22Rv1 (cell line): Measurements from ENCODE around the gene SERPINA12.
"Not testable (repeated sequence)": the region's sequence is repeated elsewhere in the genome, so short reads cannot be mapped to it uniquely, and the experiment has no call there.

ENCODE experiments used
- H3K27ac ChIP-seq: fragments of 450-650 bp; 2 replicates; pipeline ENCODE4 v1.5.1; 2017
- ZFX ChIP-seq: fragments of 450-650 bp; IDR thresholded peaks from 2 replicates; pipeline ENCODE4 v1.6.1; 2017; ENCODE audit warnings: antibody characterized with exemption, borderline replicate concordance
- TF ChIP-seq, protein P1 (sequence below): fragments of 450-650 bp; IDR thresholded peaks from 2 replicates; pipeline ENCODE4 v1.5.1; 2017; ENCODE audit warnings: mild to moderate bottlenecking

SERPINA12 gene

GRCh38 chr14:94521375-94522114 is 12.3 kb upstream of the SERPINA12 start:
- TF ChIP-seq ZFX: no peak
- TF ChIP-seq, protein P1, sequence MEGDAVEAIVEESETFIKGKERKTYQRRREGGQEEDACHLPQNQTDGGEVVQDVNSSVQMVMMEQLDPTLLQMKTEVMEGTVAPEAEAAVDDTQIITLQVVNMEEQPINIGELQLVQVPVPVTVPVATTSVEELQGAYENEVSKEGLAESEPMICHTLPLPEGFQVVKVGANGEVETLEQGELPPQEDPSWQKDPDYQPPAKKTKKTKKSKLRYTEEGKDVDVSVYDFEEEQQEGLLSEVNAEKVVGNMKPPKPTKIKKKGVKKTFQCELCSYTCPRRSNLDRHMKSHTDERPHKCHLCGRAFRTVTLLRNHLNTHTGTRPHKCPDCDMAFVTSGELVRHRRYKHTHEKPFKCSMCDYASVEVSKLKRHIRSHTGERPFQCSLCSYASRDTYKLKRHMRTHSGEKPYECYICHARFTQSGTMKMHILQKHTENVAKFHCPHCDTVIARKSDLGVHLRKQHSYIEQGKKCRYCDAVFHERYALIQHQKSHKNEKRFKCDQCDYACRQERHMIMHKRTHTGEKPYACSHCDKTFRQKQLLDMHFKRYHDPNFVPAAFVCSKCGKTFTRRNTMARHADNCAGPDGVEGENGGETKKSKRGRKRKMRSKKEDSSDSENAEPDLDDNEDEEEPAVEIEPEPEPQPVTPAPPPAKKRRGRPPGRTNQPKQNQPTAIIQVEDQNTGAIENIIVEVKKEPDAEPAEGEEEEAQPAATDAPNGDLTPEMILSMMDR: no peak
- no peak overlapping the region for H3K27ac ChIP-seq

DNA sequence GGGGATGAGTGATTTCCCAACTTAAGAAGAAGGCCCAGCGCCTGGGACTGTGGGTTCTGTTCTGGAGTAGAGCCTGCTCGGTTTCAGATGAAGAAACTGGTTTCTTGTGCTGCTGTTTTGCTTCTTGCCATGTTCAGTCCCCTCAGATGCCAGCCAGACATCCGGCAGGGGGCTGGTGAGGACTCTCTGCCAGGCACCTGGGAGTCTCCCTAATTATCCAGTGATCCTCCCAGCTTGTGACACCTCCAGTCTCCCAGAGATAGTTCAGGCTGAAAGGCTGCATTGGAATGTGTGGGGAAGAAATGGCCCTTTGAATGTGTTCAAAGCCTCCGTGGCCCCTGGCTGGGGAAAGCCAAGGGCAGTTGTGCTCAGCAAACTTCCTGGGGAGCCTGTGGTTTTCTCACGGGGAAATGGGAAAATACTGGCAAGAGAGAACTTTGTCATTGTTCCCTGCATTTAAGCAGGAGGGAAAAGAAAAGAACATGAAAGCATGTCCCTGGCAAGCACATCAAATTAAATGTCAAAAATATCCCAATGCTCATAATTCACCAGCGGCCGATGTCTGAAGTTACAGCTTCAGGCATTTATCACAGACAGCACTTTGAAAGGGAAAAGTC is 8.5 kb upstream of the SERPINA12 start:
- no peak overlapping the region for H3K27ac ChIP-seq

DNA sequence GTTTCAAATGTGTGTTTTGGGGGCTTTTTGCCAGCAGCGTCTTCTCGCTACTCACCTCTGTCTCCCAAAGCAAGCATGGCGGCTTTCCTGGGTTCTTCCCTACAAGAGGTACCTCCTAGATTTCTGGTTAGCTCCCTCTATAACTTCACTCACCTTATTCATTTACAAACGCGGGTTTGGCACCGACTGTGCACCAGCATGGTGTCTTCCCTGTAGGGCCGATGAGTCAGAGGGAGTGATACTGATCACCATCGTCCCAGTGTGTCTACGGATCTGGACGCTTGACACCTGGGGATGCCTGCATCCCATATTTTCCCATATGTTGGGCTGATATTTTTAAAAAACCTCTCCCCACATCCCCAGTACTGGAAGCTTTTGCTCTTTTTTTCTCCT is 8.0 kb upstream of the SERPINA12 start:
- H3K27ac ChIP-seq: no peak overlapping the region
- no peak for TF ChIP-seq ZFX
- TF ChIP-seq, protein P1: no peak

More for the DNA sequence above, 8.5 kb upstream of the SERPINA12 start:
- TF ChIP-seq ZFX: no peak
- TF ChIP-seq, protein P1: no peak

- no peak for TF ChIP-seq ZFX
- TF ChIP-seq, protein P1: no peak
- H3K27ac ChIP-seq: no peak overlapping the region
Observed at GRCh38 chr14:94515856-94516255, 6.6 kb upstream of the SERPINA12 start.

DNA sequence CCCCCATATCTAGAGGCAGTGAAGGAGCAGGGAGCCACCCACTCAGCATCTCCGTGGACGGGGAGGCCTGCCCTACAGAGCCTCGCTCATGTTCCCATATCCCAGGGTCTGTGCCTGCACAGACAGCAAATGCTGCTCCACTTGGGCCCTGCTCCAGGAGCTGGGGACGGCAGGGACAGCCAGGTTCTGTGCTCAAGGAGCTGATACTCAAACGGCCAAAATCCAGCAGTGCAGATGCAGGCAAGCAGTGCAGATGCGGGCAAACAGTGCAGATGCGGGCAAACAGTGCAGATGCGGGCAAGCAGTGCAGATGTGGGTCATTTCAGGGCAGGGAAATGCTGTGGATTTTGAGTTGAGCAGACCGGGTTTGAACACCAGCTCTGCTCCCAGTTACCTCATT is 6.2 kb upstream of the SERPINA12 start:
- no peak for TF ChIP-seq ZFX
- TF ChIP-seq, protein P1: no peak
- H3K27ac ChIP-seq: no peak overlapping the region

DNA sequence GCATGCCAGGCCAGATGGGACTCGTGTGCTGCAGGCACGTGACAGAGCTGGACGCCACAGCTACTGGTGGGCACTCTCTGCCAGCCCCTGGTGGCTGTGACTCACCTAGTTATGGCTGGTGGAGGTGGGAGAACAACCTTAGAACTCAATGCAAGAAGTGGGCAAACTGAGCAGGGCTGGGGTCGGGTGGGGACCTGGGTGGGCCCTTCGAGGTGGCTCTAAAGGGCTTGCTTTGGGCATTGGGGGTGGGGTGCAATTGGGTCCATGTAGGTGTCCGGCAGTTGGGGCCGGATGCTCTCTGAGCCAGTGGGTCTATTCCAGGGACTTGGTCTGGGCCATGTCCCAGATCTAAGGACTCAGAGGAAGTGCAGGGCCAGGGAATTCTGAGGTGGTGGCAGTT is 5.1 kb upstream of the SERPINA12 start:
- no peak overlapping the region for H3K27ac ChIP-seq
- TF ChIP-seq ZFX: no peak
- TF ChIP-seq, protein P1: no peak

- H3K27ac ChIP-seq: not testable (repeated sequence)
Observed at GRCh38 chr14:94510481-94510880, 1.2 kb upstream of the SERPINA12 start.
